Esophagus muscularis mucosa (tissue), 4 donors: Measurements from ENCODE around the gene RAPGEF2.

Source experiments
- CTCF ChIP-seq, 3 experiments: fragments of 200-600 bp in 2 of 3; fragments of 450-650 bp in 1 of 3; sonication (generic) in 2 of 3; IDR thresholded peaks; one replicate each; pipeline ENCODE4 v1.5.1; 2017 to 2019; ENCODE audit warnings: antibody characterized with exemption in 3 of 3, mild to moderate bottlenecking in 2 of 3, moderate library complexity in 1 of 3
- EP300 ChIP-seq: sonication (generic); formaldehyde crosslinking; IDR thresholded peaks from one replicate; pipeline ENCODE4 v1.6.1; 2017; ENCODE audit warnings: antibody characterized with exemption
- POLR2A ChIP-seq: fragments of 450-650 bp; IDR thresholded peaks from one replicate; pipeline ENCODE4 v1.6.1; 2017; ENCODE audit warnings: antibody characterized with exemption, moderate library complexity, mild to moderate bottlenecking, low read depth

GRCh38 chr4:159317203-159317602 lies 214.3 kb downstream of the RAPGEF2 start:
- no peak for TF ChIP-seq CTCF (IDR thresholded peaks at IDR 0.05)
- TF ChIP-seq POLR2A = no peak
- TF ChIP-seq EP300 = no peak
